Breast epithelium (tissue), 4 donors: ENCODE data around the gene PARL. TPM values are rescaled to one million over a fixed set of nuclear protein-coding genes. Genes with fewer than 3 reads are reported as not detected.

ENCODE experiments used
- DNase-seq, 2 donors: peaks; one replicate each; pipeline ENCODE4 v3.0.0-alpha.2; 2019; ENCODE audit warnings: low spot score in 2 of 2
- H3K27ac ChIP-seq, 2 donors: fragments of 200-600 bp; sonication (generic) in 1 of 2; one replicate each; pipeline ENCODE4 v1.5.1; 2016 to 2019; ENCODE audit warnings: mild to moderate bottlenecking in 1 of 2
- H3K27me3 ChIP-seq, 2 donors: fragments of 200-600 bp; sonication (generic) in 1 of 2; one replicate each; pipeline versions ENCODE4 v1.5.1 to v1.6.0; 2017 to 2019; ENCODE audit warnings: control low read depth in 1 of 2, mild to moderate bottlenecking in 1 of 2
- H3K36me3 ChIP-seq: fragments of 200-600 bp; one replicate; pipeline ENCODE4 v1.5.1; 2019
- H3K4me1 ChIP-seq, 2 donors: fragments of 200-600 bp; sonication (generic); one replicate each; pipeline ENCODE4 v1.5.1; 2016 to 2019; ENCODE audit warnings: control low read depth in 1 of 2
- H3K4me3 ChIP-seq, 3 donors: fragments of 200-600 bp; sonication (generic); 1 replicate in 2 of 3; 2 replicates in 1 of 3; pipeline ENCODE4 v1.5.1; 2016 to 2019; ENCODE audit warnings: mild to moderate bottlenecking in 3 of 3, moderate library complexity in 2 of 3
- H3K9me3 ChIP-seq, 2 donors: fragments of 200-600 bp; sonication (generic) in 1 of 2; one replicate each; pipeline ENCODE4 v1.5.1; 2016 to 2019; ENCODE audit warnings: control low read depth in 1 of 2
- CTCF ChIP-seq, 3 donors: fragments of 450-650 bp; IDR thresholded peaks; one replicate each; pipeline ENCODE4 v1.5.1; 2016 to 2017; ENCODE audit warnings: antibody characterized with exemption in 3 of 3, mild to moderate bottlenecking in 3 of 3, moderate library complexity in 3 of 3
- POLR2A ChIP-seq: fragments of 450-650 bp; IDR thresholded peaks from one replicate; pipeline ENCODE4 v1.6.1; 2016; ENCODE audit warnings: antibody characterized with exemption, mild to moderate bottlenecking, moderate library complexity
- POLR2AphosphoS5 ChIP-seq, 3 donors: sonication (generic); formaldehyde crosslinking; IDR thresholded peaks; one replicate each; pipeline ENCODE4 v1.6.1; 2017; ENCODE audit warnings: antibody characterized with exemption in 3 of 3
- intact Hi-C: fragments of 100-400 bp; cut with DNase I; formaldehyde crosslinking; loops from one replicate; pipeline ENCODE4 v1.15.1; 2023; ENCODE audit warnings: low total_unique reads
- total RNA-seq, 3 donors: library from RNA; depleted of rRNA; stranded (reverse); fragments of >200 nt; gene quantifications; one replicate each; pipeline ENCODE4 v1.1.0, GENCODE V29; 2016

The PARL gene
- total RNA-seq, 3 donors from 2014 or later: 48.0 to 53.6 (median 50.5) TPM

GRCh38 chr3:183924956-183925355, 40.3 kb upstream of the PARL start:
- Histone ChIP-seq H3K27ac (no peak overlapping the region), H3K4me1 (no peaks in the 10 kb centered on the region), H3K9me3 (no peaks in the 10 kb centered on the region), H3K4me3 (no peak overlapping the region), H3K27me3 (no peaks in the 10 kb centered on the region), H3K36me3 (no peaks in the 10 kb centered on the region)
- DNase-seq: no peak
- TF ChIP-seq POLR2AphosphoS5 (IDR thresholded peaks at IDR 0.05) (no peak), CTCF (IDR thresholded peaks at IDR 0.05) (no peak), POLR2A (no peak)
- intact Hi-C loops: no loop called here

GRCh38 chr3:183924543-183924942, 39.9 kb upstream of the PARL start:
- Histone ChIP-seq H3K36me3 (no peaks in the 10 kb centered on the region), H3K27me3 (no peaks in the 10 kb centered on the region), H3K27ac (no peak overlapping the region), H3K9me3 (no peaks in the 10 kb centered on the region), H3K4me3 (no peak overlapping the region), H3K4me1 (no peaks in the 10 kb centered on the region)
- TF ChIP-seq POLR2A: no peak
- intact Hi-C loops: no loop called here
- no peak for DNase-seq

GRCh38 chr3:183922421-183922820, 37.7 kb upstream of the PARL start:
- no peak for TF ChIP-seq CTCF (IDR thresholded peaks at IDR 0.05)
- no peak overlapping the region for H3K4me3 ChIP-seq
- DNase-seq: no peak
- no peaks in the 10 kb centered on the region for H3K9me3 ChIP-seq
- no peaks in the 10 kb centered on the region for H3K27me3 ChIP-seq
- intact Hi-C loops: no loop called here
- no peaks in the 10 kb centered on the region for H3K36me3 ChIP-seq
- H3K4me1 ChIP-seq: no peaks in the 10 kb centered on the region
- H3K27ac ChIP-seq: no peak overlapping the region

GRCh38 chr3:183921096-183921495, 36.4 kb upstream of the PARL start:
- H3K4me1 ChIP-seq: no peaks in the 10 kb centered on the region
- H3K27me3 ChIP-seq: no peaks in the 10 kb centered on the region
- H3K4me3 ChIP-seq: no peak overlapping the region
- no peak for TF ChIP-seq POLR2A
- no peak for TF ChIP-seq POLR2AphosphoS5 (IDR thresholded peaks at IDR 0.05)
- no peak for TF ChIP-seq CTCF (IDR thresholded peaks at IDR 0.05)
- H3K9me3 ChIP-seq: no peaks in the 10 kb centered on the region
- no peak overlapping the region for H3K27ac ChIP-seq
- DNase-seq: no peak
- no peaks in the 10 kb centered on the region for H3K36me3 ChIP-seq
- intact Hi-C loops: no loop called here

- Histone ChIP-seq H3K27me3 (no peaks in the 10 kb centered on the region), H3K27ac (no peak overlapping the region), H3K36me3 (no peaks in the 10 kb centered on the region), H3K9me3 (no peaks in the 10 kb centered on the region), H3K4me1 (no peaks in the 10 kb centered on the region), H3K4me3 (no peak overlapping the region)
- intact Hi-C loops: no loop called here
- TF ChIP-seq POLR2AphosphoS5 (IDR thresholded peaks at IDR 0.05) (no peak), POLR2A (no peak), CTCF (IDR thresholded peaks at IDR 0.05) (no peak)
- no peak for DNase-seq
Measured at GRCh38 chr3:183920416-183920815, 35.7 kb upstream of the PARL start.

- no peaks in the 10 kb centered on the region for H3K4me1 ChIP-seq
- intact Hi-C loops: no loop called here
- DNase-seq: no peak
- H3K27me3 ChIP-seq: no peaks in the 10 kb centered on the region
- no peaks in the 10 kb centered on the region for H3K36me3 ChIP-seq
- no peak overlapping the region for H3K4me3 ChIP-seq
- H3K27ac ChIP-seq: no peak overlapping the region
- TF ChIP-seq CTCF (IDR thresholded peaks at IDR 0.05): no peak
- no peak for TF ChIP-seq POLR2AphosphoS5 (IDR thresholded peaks at IDR 0.05)
- no peak for TF ChIP-seq POLR2A
- H3K9me3 ChIP-seq: no peaks in the 10 kb centered on the region
Measured at GRCh38 chr3:183918178-183918577, 33.5 kb upstream of the PARL start.
